Type B pancreatic cell (in vitro differentiated cells): ENCODE data around the gene PNMA1. TPM values are rescaled to one million over a fixed set of nuclear protein-coding genes. Genes with fewer than 3 reads are reported as not detected.

Experiments
- DNase-seq: peaks from one replicate; pipeline ENCODE4 v3.0.0; 2021; ENCODE audit warnings: mixed read lengths; ENCODE audit not compliant: unreplicated experiment; ENCODE audit errors: extremely low spot score
- H3K27ac Mint-ChIP-seq: 2 replicates; pipeline ENCODE4 v1.8.0; 2021; ENCODE audit warnings: mild to moderate bottlenecking, mixed read lengths
- H3K27me3 Mint-ChIP-seq: 2 replicates; pipeline ENCODE4 v1.8.0; 2021; ENCODE audit warnings: mixed read lengths
- H3K36me3 Mint-ChIP-seq: 2 replicates; pipeline ENCODE4 v1.8.0; 2021; ENCODE audit warnings: mixed read lengths
- H3K4me1 Mint-ChIP-seq: one replicate; pipeline ENCODE4 v1.8.0; 2021; ENCODE audit warnings: mixed read lengths; ENCODE audit not compliant: unreplicated experiment
- H3K4me3 Mint-ChIP-seq: 2 replicates; pipeline ENCODE4 v1.8.0; 2021; ENCODE audit warnings: mild to moderate bottlenecking, mixed read lengths
- H3K9me3 Mint-ChIP-seq: 2 replicates; pipeline ENCODE4 v1.8.0; 2021; ENCODE audit warnings: mixed read lengths
- CTCF ChIP-seq: fragments of 200-600 bp; sonication (generic); conservative IDR thresholded peaks from 2 replicates; pipeline ENCODE4 v1.5.0; 2021; ENCODE audit warnings: antibody characterized with exemption, mild to moderate bottlenecking
- total RNA-seq: library from RNA; stranded (reverse); gene quantifications from 2 replicates; pipeline ENCODE4 v1.2.1, GENCODE V29; 2021; ENCODE audit warnings: low replicate concordance

Gene PNMA1
- total RNA-seq, 1 donor from 2014 or later = 64.8 TPM

GRCh38 chr14:73759714-73760597 is 45.8 kb upstream of the PNMA1 start:
- Mint-ChIP-seq H3K27ac (peak overlapping the region; percentile 98), H3K4me1 (peaks cover 72% of the 10 kb centered on the region), H3K4me3 (peak overlapping the region; percentile 91), H3K27me3 (no peaks in the 10 kb centered on the region), H3K36me3 (no peaks in the 10 kb centered on the region), H3K9me3 (no peaks in the 10 kb centered on the region)
- peak; percentile 50 for TF ChIP-seq CTCF
- peak; percentile 95 for DNase-seq

GRCh38 chr14:73759183-73759713 is 45.1 kb upstream of the PNMA1 start:
- Mint-ChIP-seq H3K36me3 (no peaks in the 10 kb centered on the region), H3K27me3 (no peaks in the 10 kb centered on the region), H3K9me3 (no peaks in the 10 kb centered on the region), H3K27ac (peak overlapping the region; percentile 92), H3K4me3 (peak overlapping the region; percentile 88), H3K4me1 (peaks cover 72% of the 10 kb centered on the region)
- no peak for TF ChIP-seq CTCF
- peak; percentile 81 for DNase-seq

GRCh38 chr14:73758392-73759182 is 44.4 kb upstream of the PNMA1 start:
- H3K27ac Mint-ChIP-seq = peak overlapping the region; percentile 92
- no peaks in the 10 kb centered on the region for H3K36me3 Mint-ChIP-seq
- peak overlapping the region; percentile 88 for H3K4me3 Mint-ChIP-seq
- peak; percentile 76 for TF ChIP-seq CTCF
- peaks cover 74% of the 10 kb centered on the region for H3K4me1 Mint-ChIP-seq
- no peaks in the 10 kb centered on the region for H3K9me3 Mint-ChIP-seq
- DNase-seq = peak; percentile 82
- no peaks in the 10 kb centered on the region for H3K27me3 Mint-ChIP-seq

GRCh38 chr14:73757876-73758391 is 43.8 kb upstream of the PNMA1 start:
- Mint-ChIP-seq H3K27me3 (no peaks in the 10 kb centered on the region), H3K4me3 (peak overlapping the region; percentile 88), H3K9me3 (no peaks in the 10 kb centered on the region), H3K36me3 (no peaks in the 10 kb centered on the region), H3K27ac (peak overlapping the region; percentile 92), H3K4me1 (peaks cover 73% of the 10 kb centered on the region)
- no peak for DNase-seq
- no peak for TF ChIP-seq CTCF

GRCh38 chr14:73757381-73757780 is 43.2 kb upstream of the PNMA1 start:
- no peak for DNase-seq
- Mint-ChIP-seq H3K9me3 (no peaks in the 10 kb centered on the region), H3K4me3 (peak overlapping the region; percentile 88), H3K27ac (peak overlapping the region; percentile 92), H3K27me3 (no peaks in the 10 kb centered on the region), H3K4me1 (peaks cover 72% of the 10 kb centered on the region), H3K36me3 (no peaks in the 10 kb centered on the region)
- TF ChIP-seq CTCF = no peak
